GM12801 (cell line): ENCODE results near the gene MIX23.

Source experiments
- CTCF ChIP-seq: IDR thresholded peaks from one replicate; pipeline ENCODE4 v1.5.1; 2011; ENCODE audit warnings: control low read depth; ENCODE audit not compliant: insufficient read length; ENCODE audit errors: extremely low read depth

Gene MIX23

GRCh38 chr3:122356402-122356801 lies 26.6 kb downstream of the MIX23 start:
- no peak for TF ChIP-seq CTCF

DNA sequence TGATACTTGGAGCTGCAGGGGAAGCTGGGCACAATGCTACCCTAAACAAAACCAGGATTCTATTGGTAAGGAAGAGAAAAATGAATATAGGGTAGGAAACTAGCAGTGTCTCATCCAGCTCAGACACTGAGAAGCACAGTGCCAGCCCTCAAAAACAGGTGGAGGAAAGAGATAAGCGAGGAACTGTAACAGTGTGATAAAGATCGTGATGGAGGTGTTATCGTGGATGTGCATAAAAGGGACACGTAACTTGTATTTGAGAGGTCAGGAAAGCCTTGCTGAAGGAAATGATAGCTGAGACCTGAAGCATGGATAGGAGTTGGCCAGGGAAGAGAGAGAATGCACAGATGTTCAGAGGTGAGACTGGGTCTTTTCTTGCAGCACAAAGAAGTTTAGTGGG lies 27.4 kb downstream of the MIX23 start:
- no peak for TF ChIP-seq CTCF

DNA sequence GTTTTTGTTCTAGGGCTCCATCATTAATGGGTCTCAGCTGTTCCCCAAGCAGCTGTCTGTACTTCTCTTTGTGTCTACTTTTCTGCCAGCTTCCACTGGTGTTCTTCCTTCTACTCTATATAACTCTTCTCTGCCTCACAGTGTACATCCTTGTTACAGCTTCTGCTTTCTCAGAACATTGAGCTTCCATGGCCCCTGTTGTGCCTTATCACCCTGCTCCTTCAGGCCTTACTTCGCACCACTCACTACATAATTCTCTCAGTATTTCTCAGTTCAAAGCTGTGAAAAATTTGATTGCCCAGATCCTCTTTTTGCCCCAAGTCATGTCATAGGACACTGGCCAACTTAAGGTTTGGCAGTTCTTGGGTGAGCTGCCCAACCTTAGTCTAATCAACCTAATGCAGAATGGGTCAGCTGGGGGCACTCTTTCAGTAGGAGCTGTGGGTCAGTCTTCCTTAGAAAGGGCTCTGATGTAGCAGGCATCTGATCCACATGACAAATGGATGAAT lies 29.1 kb downstream of the MIX23 start:
- no peak for TF ChIP-seq CTCF

DNA sequence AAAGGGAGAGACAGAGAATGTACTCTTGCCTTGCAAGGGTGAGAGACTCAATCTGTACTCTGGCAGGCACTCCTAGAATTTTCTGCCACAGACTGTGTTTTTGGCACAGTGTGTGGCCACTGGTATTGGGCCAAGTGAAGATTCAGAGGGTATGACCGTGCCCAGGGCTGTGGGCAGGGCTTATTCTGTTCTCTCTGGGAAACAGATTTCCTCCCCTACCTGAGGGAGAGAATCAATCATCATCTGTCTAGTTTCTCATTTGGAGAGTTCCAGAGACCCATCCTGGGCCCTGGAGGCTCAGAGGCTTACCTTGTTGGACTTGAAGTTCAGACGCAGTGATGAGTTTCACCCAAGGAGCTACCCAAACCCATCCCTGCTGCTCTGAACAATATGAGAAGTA lies 29.8 kb downstream of the MIX23 start:
- no peak for TF ChIP-seq CTCF

DNA sequence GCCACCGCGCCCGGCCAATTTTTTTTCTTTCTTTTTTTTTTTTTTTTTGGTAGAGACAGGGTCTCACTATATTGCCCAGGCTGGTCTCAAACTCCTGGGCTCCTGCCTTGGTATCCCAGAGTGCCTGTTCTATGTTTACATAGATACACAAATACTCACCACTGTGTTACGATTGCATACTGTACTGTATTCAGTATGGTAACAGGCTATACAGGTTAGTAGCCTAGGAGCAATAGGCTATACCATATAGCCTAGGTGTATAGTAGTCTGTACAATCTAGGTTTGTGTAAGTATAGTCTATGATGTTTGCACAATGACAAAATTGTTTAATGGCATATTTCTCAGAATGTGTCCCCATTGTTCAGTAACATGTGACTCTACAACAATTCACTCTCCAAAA lies 31.4 kb downstream of the MIX23 start:
- no peak for TF ChIP-seq CTCF

DNA sequence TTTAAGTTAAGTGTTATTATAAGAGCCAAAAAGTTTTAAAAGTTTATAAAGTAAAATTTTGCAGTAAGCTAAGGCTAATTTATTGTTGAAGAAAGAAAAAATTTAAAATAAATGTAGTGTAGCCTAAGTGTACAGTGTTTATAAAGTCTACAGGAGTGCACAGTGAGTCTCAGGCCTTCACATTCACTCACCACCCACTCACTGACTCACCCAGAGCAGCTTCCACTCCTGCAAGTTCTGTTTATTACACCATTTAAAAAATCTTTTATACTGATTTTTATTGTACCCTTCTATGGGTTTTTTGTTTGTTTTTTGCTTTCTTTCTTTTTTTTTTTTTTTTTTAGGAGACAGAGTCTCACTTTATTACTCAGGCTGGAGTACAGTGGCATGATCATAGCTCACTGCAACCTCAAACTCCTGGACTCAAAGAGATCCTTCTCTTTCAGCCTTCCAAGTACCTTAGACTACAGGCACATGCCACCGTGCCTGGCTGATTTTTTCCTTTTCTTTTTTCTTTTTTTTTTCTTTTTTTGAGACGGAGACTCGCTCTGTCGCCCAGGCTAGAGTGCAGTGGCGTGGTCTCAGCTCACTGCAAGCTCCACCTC lies 32.1 kb downstream of the MIX23 start:
- TF ChIP-seq CTCF, result no peak

DNA sequence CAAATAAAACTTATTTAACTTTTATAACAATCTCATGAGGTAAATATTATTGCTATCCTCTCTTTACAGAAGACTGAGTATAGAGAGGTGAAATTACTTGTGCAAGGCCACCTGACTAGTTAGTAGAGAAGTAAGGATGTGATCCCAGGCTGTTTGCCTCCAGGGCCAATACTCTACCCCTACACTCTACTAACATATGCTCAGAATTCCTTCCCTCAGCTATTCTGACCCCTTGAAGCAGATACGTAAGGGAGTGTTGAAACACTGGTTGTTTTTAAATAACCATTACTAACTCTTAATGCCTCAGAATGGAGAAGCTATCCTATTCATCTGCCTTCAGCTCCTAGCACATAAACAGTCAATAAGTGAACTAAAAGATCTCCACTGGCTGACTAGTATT lies 33.9 kb downstream of the MIX23 start:
- TF ChIP-seq CTCF, result no peak
